ENCODE measurements around the gene PTPRB. TPM values are rescaled to one million over a fixed set of nuclear protein-coding genes. Genes with fewer than 3 reads are reported as not detected.

The PTPRB gene
- total and polyA plus RNA-seq, 8 donors, result 1.2 to 51.2 (median 10.5) TPM

GRCh38 chr12:70571705-70572268 is 65.4 kb downstream of the PTPRB start:
- Histone ChIP-seq H3K36me3 (no peaks in the 10 kb centered on the region), H3K4me3 (no peak overlapping the region), H3K4me1 (peaks cover 0 to 5% (median 0%) of the 10 kb centered on the region in 4 donors), H3K27me3 (no peaks in the 10 kb centered on the region), H3K27ac (no peak overlapping the region), H3K9me3 (no peaks in the 10 kb centered on the region)
- DNase-seq, result peak in 1 of 2 donors; percentile 38
- intact Hi-C loops (cut with DNase I; ENCODE audit: low total_unique reads), result no loop called here
- WGBS, 5 donors, result 34 to 66% (median 63%) methylated on average over 3 of the region's 3 CpGs
- TF ChIP-seq EP300 (IDR thresholded peaks at IDR 0.05), result no peak
- TF ChIP-seq CTCF (IDR thresholded peaks at IDR 0.05), result no peak
- peak in 2 of 3 donors; percentile 25 to 28 for TF ChIP-seq POLR2AphosphoS5 (IDR thresholded peaks at IDR 0.05)

- intact Hi-C loops (cut with DNase I; ENCODE audit: low total_unique reads), result no loop called here
Measured at GRCh38 chr12:70571029-70571428, 66.2 kb downstream of the PTPRB start.

GRCh38 chr12:70561550-70561949 is 75.7 kb downstream of the PTPRB start:
- Histone ChIP-seq H3K27me3 (no peaks in the 10 kb centered on the region), H3K9me3 (no peaks in the 10 kb centered on the region), H3K36me3 (no peaks in the 10 kb centered on the region), H3K4me3 (no peak overlapping the region), H3K27ac (no peak overlapping the region), H3K4me1 (no peaks in the 10 kb centered on the region)
- intact Hi-C loops (cut with DNase I; ENCODE audit: low total_unique reads), result no loop called here
- WGBS, 5 donors, result 76 to 90% (median 84%) methylated on average over 4 of the region's 4 CpGs
- DNase-seq, result no peak
- TF ChIP-seq CTCF (IDR thresholded peaks at IDR 0.05), result no peak
- no peak for TF ChIP-seq POLR2A (IDR thresholded peaks at IDR 0.05)
- no peak for TF ChIP-seq POLR2AphosphoS5 (IDR thresholded peaks at IDR 0.05)
- no peak for TF ChIP-seq EP300 (IDR thresholded peaks at IDR 0.05)

More at GRCh38 chr12:70571029-70571428, 66.2 kb downstream of the PTPRB start:
- no peak for TF ChIP-seq CTCF (IDR thresholded peaks at IDR 0.05)
- no peak for TF ChIP-seq EP300 (IDR thresholded peaks at IDR 0.05)
- no peak for TF ChIP-seq POLR2AphosphoS5 (IDR thresholded peaks at IDR 0.05)
- no peak for TF ChIP-seq POLR2A (IDR thresholded peaks at IDR 0.05)
- no peaks in the 10 kb centered on the region for H3K36me3 ChIP-seq
- DNase-seq, result no peak
- H3K4me1 ChIP-seq, result peaks cover 0 to 5% (median 0%) of the 10 kb centered on the region in 4 donors
- H3K9me3 ChIP-seq, result no peaks in the 10 kb centered on the region
- H3K27me3 ChIP-seq, result no peaks in the 10 kb centered on the region
- H3K27ac ChIP-seq, result no peak overlapping the region
- WGBS, 5 donors, result 92 to 96% (median 95%) methylated on average over 8 of the region's 8 CpGs
- no peak overlapping the region for H3K4me3 ChIP-seq

GRCh38 chr12:70560671-70561070 is 76.6 kb downstream of the PTPRB start:
- H3K9me3 ChIP-seq, result no peaks in the 10 kb centered on the region
- intact Hi-C loops (cut with DNase I; ENCODE audit: low total_unique reads), result no loop called here
- no peak for DNase-seq
- H3K27ac ChIP-seq, result no peak overlapping the region
- TF ChIP-seq EP300 (IDR thresholded peaks at IDR 0.05), result no peak
- no peak for TF ChIP-seq CTCF (IDR thresholded peaks at IDR 0.05)
- TF ChIP-seq POLR2A (IDR thresholded peaks at IDR 0.05), result no peak
- TF ChIP-seq POLR2AphosphoS5 (IDR thresholded peaks at IDR 0.05), result no peak
- no peaks in the 10 kb centered on the region for H3K27me3 ChIP-seq
- 83 to 94% (median 88%) methylated on average over 7 of the region's 7 CpGs for WGBS, 5 donors
- H3K4me3 ChIP-seq, result no peak overlapping the region
- no peaks in the 10 kb centered on the region for H3K4me1 ChIP-seq
- no peaks in the 10 kb centered on the region for H3K36me3 ChIP-seq

Measured in stomach (tissue), 9 donors.